ENCODE results near the gene SPACA4. TPM values are rescaled to one million over a fixed set of nuclear protein-coding genes. Genes with fewer than 3 reads are reported as not detected.

Gene SPACA4
- total RNA-seq, 1 experiment from 2014 or later = not detected

DNA sequence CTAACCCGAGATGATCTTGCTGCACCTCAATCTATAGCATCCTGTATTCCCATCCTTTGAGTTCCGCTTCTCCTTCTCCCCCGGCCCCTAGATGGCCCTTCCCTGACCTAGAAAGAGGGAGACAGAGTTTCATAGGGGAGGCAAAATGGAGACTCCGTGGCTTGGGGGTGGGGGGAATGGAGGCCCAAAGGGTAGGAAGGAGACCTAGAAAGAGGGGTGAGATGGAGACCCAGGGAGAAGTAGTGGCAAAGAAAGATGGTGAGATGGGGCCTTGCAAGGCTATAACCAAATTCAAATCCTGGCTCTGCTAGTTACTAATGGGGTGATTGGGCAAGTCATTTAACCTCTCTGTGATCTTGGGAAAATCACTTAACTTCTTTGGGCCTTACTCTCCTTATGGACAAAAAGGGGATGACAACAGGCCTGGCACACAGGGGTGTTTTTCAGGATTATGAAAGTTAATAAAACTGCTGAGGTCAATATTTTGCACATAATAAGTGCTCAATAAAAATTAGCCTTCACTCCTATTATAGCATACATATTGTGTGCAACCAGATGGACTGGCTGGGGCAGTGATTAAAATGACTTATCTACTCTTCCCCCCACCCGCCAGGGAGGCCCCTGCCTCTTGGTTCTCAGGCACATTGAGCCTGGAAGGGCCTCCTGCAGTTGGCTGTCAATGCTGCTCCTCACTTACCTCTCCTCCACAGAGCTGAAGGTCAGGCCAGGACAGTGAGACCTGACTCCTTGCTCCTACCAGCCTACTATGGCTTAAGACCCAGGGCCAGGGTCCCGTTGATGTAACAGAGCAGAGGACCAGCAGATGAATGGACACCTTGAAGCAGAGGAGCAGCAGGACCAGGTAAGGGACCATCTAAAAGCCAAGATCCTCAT lies 13.4 kb downstream of the SPACA4 start:
- ChIA-PET CTCF (interaction anchor here (1.0 to 1.6 kb wide), 7 partner anchors 10 to 138 kb away, joined by 3 to 13 read pairs (median 4); no protein-coding TSS in a partner anchor), POLR2A (interaction anchor here (0.5 to 2.8 kb wide), 12 partner anchors 7 to 289 kb away, joined by 3 to 23 read pairs (median 4); partner anchors contain the start of gene KDELR1)
- Mint-ChIP-seq H3K9me3 (no peaks in the 10 kb centered on the region), H3K36me3 (peaks cover 43% of the 10 kb centered on the region), H3K27me3 (ENCODE audit: low read depth) (no peaks in the 10 kb centered on the region; the same call in 1 of the 2 replicates), H3K27ac (peak overlapping the region; percentile 100), H3K4me1 (peaks cover 55% of the 10 kb centered on the region), H3K4me3 (peak overlapping the region; percentile 99)
- TF ChIP-seq GTF2I (CRISPR knock-in tag; conservative IDR thresholded peaks at IDR 0.05) = no peak
- 0 out of 2 replicates have a peak, but pooled peaks have one; percentile 19 for TF ChIP-seq ZNF121 (CRISPR knock-in tag; IDR thresholded peaks at IDR 0.05)
- ATAC-seq = no peak
- DNase-seq (ENCODE audit: low spot score) = no peak

DNA sequence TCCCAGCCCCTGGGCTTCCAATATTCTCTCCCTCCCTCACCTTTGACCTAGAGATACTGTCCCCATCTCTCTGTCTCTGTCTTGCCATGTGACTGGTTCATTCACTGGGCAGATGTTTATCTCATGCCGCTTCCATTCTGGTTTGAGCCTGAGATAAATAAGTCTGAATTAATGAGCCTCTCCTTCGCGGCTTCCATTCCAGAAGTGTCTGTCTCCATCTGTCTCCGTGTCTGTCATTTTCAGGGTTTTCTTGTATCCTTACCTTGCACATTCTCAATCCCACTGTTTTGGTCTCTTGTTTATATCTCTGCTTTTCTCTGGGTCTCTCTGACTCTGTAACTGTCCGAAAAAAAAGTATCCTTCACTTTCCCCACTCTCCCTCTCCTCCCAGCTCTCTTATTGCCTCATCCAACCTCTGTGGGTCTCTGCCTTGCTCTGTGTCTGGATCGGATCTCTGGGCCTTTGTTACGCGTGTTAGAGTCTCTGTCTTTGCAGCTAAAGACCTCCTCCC lies 17.1 kb downstream of the SPACA4 start:
- TF ChIP-seq USF2 (CRISPR knock-in tag; IDR thresholded peaks at IDR 0.05) = no peak
- no peak for TF ChIP-seq CTCF (IDR thresholded peaks at IDR 0.05)
- no peak for TF ChIP-seq AFF4 (CRISPR knock-in tag; IDR thresholded peaks at IDR 0.05; ENCODE audit: borderline replicate concordance)
- TF ChIP-seq TEAD4 (CRISPR knock-in tag; IDR thresholded peaks at IDR 0.05) = no peak
- TF ChIP-seq ZSCAN18 (CRISPR knock-in tag; IDR thresholded peaks at IDR 0.05) = no peak
- TF ChIP-seq SP1 (CRISPR knock-in tag; conservative IDR thresholded peaks at IDR 0.05) = no peak
- TF ChIP-seq FOXJ3 (CRISPR knock-in tag; IDR thresholded peaks at IDR 0.05; ENCODE audit: borderline replicate concordance) = no peak
- no peak for TF ChIP-seq ATF6 (CRISPR knock-in tag; IDR thresholded peaks at IDR 0.05)
- no peak for TF ChIP-seq MXD4 (CRISPR knock-in tag; IDR thresholded peaks at IDR 0.05; ENCODE audit: borderline replicate concordance)
- TF ChIP-seq NFYB (CRISPR knock-in tag; conservative IDR thresholded peaks at IDR 0.05; ENCODE audit: low read depth) = no peak
- TF ChIP-seq, protein P1, sequence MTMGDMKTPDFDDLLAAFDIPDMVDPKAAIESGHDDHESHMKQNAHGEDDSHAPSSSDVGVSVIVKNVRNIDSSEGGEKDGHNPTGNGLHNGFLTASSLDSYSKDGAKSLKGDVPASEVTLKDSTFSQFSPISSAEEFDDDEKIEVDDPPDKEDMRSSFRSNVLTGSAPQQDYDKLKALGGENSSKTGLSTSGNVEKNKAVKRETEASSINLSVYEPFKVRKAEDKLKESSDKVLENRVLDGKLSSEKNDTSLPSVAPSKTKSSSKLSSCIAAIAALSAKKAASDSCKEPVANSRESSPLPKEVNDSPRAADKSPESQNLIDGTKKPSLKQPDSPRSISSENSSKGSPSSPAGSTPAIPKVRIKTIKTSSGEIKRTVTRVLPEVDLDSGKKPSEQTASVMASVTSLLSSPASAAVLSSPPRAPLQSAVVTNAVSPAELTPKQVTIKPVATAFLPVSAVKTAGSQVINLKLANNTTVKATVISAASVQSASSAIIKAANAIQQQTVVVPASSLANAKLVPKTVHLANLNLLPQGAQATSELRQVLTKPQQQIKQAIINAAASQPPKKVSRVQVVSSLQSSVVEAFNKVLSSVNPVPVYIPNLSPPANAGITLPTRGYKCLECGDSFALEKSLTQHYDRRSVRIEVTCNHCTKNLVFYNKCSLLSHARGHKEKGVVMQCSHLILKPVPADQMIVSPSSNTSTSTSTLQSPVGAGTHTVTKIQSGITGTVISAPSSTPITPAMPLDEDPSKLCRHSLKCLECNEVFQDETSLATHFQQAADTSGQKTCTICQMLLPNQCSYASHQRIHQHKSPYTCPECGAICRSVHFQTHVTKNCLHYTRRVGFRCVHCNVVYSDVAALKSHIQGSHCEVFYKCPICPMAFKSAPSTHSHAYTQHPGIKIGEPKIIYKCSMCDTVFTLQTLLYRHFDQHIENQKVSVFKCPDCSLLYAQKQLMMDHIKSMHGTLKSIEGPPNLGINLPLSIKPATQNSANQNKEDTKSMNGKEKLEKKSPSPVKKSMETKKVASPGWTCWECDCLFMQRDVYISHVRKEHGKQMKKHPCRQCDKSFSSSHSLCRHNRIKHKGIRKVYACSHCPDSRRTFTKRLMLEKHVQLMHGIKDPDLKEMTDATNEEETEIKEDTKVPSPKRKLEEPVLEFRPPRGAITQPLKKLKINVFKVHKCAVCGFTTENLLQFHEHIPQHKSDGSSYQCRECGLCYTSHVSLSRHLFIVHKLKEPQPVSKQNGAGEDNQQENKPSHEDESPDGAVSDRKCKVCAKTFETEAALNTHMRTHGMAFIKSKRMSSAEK (CRISPR knock-in tag; IDR thresholded peaks at IDR 0.05; ENCODE audit: borderline replicate concordance) = no peak
- TF ChIP-seq ZNF281 (CRISPR knock-in tag; IDR thresholded peaks at IDR 0.05) = no peak
- ATAC-seq = no peak
- peak overlapping the region; percentile 73 for H3K4me3 Mint-ChIP-seq
- no peaks in the 10 kb centered on the region for H3K9me3 Mint-ChIP-seq
- CTCF ChIA-PET = interaction anchor here (0.8 to 1.9 kb wide), 9 partner anchors 9 to 165 kb away, joined by 3 to 12 read pairs (median 5); partner anchors contain the start of genes CA11 and FAM83E
- H3K27me3 Mint-ChIP-seq (ENCODE audit: low read depth) = no peaks in the 10 kb centered on the region; the same call in 1 of the 2 replicates
- H3K4me1 Mint-ChIP-seq = peaks cover 26% of the 10 kb centered on the region
- POLR2A ChIA-PET = interaction anchor here (0.6 to 1.8 kb wide), 5 partner anchors 9 to 290 kb away, joined by 3 to 16 read pairs (median 4); partner anchors contain the start of gene FAM83E
- H3K27ac Mint-ChIP-seq = peak overlapping the region; percentile 97
- peaks cover 7% of the 10 kb centered on the region for H3K36me3 Mint-ChIP-seq
- no peak for DNase-seq (ENCODE audit: low spot score)
